Tibial artery (tissue), 4 donors: Measurements from ENCODE around the gene DNAJB14.

Source experiments
- DNase-seq, 2 donors: peaks; one replicate each; pipeline ENCODE4 v3.0.0-alpha.2; 2019
- H3K27ac ChIP-seq, 2 donors: fragments of 200-600 bp; sonication (generic) in 1 of 2; 1 replicate in 1 of 2; 2 replicates in 1 of 2; pipeline ENCODE4 v1.5.1; 2018 to 2019; ENCODE audit warnings: mild to moderate bottlenecking in 1 of 2
- H3K27me3 ChIP-seq, 2 donors: fragments of 200-600 bp; sonication (generic) in 1 of 2; one replicate each; pipeline versions ENCODE4 v1.5.1 to v1.6.0; 2016 to 2019
- H3K36me3 ChIP-seq, 3 donors: fragments of 200-600 bp; sonication (generic) in 2 of 3; one replicate each; pipeline ENCODE4 v1.5.1; 2016 to 2019; ENCODE audit warnings: mild to moderate bottlenecking in 2 of 3
- H3K4me1 ChIP-seq, 4 donors: fragments of 200-600 bp; sonication (generic) in 2 of 4; 1 replicate in 3 of 4; 2 replicates in 1 of 4; pipeline ENCODE4 v1.5.1; 2016 to 2019
- H3K4me3 ChIP-seq, 2 donors: fragments of 200-600 bp; sonication (generic) in 1 of 2; 1 replicate in 1 of 2; 2 replicates in 1 of 2; pipeline ENCODE4 v1.5.1; 2018 to 2019; ENCODE audit warnings: mild to moderate bottlenecking in 2 of 2
- H3K9me3 ChIP-seq, 3 donors: fragments of 200-600 bp; sonication (generic) in 1 of 3; one replicate each; pipeline ENCODE4 v1.5.1; 2016 to 2019
- CTCF ChIP-seq, 2 experiments: fragments of 200-600 bp in 1 of 2; fragments of 450-650 bp in 1 of 2; IDR thresholded peaks; one replicate each; pipeline ENCODE4 v1.5.1; 2017 to 2019; ENCODE audit warnings: antibody characterized with exemption in 2 of 2, mild to moderate bottlenecking in 1 of 2, moderate library complexity in 1 of 2
- intact Hi-C: fragments of 100-400 bp; cut with DNase I; formaldehyde crosslinking; loops from one replicate; pipeline ENCODE4 v1.15.0; 2023; ENCODE audit warnings: low total_unique reads

DNAJB14 gene

GRCh38 chr4:99847362-99847976, 98.9 kb downstream of the DNAJB14 start:
- no peaks in the 10 kb centered on the region for H3K36me3 ChIP-seq
- H3K27me3 ChIP-seq = no peaks in the 10 kb centered on the region
- TF ChIP-seq CTCF (IDR thresholded peaks at IDR 0.05) = no peak
- DNase-seq = no peak
- H3K4me3 ChIP-seq = no peak overlapping the region
- H3K27ac ChIP-seq = no peak overlapping the region
- H3K4me1 ChIP-seq = peaks cover 0 to 6% (median 0%) of the 10 kb centered on the region in 4 donors
- intact Hi-C loops = no loop called here
- H3K9me3 ChIP-seq = no peaks in the 10 kb centered on the region

GRCh38 chr4:99846891-99847290, 99.5 kb downstream of the DNAJB14 start:
- DNase-seq = no peak
- Histone ChIP-seq H3K27ac (no peak overlapping the region), H3K36me3 (no peaks in the 10 kb centered on the region), H3K4me3 (no peak overlapping the region), H3K9me3 (no peaks in the 10 kb centered on the region), H3K27me3 (no peaks in the 10 kb centered on the region), H3K4me1 (peaks cover 0 to 6% (median 0%) of the 10 kb centered on the region in 4 donors)
- intact Hi-C loops = no loop called here
- no peak for TF ChIP-seq CTCF (IDR thresholded peaks at IDR 0.05)
